Stimulated activated CD8-positive, alpha-beta memory T cell treated with anti-CD3 and anti-CD28 coated beads, Interleukin-4, amount 100 ng/mL, for 1 hour (primary cell): ENCODE measurements around the gene SFRP5.

Experiments used
- DNase-seq, 2 donors: peaks; one replicate each; pipeline ENCODE4 v3.0.0-alpha.2; 2020; ENCODE audit warnings: low read depth in 2 of 2, low spot score in 1 of 2

Gene SFRP5

DNA sequence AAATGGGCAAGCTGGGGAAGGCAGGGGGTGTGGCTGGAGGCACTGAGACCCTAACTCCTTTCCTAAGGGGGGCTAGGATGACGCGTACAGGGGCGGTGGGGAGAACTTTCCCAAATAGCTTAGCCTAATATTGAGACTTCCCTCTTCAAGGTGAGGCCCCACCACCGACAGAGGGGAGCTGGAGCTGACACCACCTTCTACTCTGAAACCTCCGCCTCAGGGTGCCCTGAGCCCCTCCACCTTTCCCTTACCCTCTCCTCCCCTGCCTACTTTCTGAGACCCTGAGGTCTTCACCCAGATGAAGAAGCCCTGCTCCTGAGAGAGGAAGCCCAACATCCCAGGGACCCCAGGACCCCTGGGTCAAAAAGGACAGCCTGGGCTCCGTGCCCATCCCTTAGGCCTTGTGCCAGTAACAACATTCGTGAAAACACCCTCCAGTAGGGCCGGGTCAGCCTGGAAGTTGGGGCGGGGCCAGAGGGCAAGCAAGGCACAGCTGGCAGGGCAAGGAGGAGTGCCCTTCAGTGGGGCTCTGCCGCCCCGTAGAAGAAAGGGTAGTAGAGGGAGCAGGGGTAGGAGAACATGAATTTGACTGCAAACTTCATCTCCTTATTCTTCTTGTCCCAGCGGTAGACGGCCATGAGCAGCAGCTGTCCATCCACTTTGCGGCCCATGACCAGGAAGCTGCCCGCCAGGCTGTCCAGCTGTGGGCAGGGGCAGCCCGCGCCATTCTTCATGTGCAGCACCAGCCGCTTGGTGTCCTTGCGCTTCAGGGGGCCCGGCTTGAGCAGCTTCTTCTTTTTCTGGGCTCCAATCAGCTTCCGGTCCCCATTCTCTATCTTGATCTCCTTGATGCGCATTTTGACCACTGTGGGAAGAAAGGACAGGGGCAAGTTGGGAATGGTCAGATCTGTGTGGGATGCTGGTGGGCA, 4.5 kb downstream of the SFRP5 start:
- DNase-seq = no peak

- DNase-seq = no peak
Observed at GRCh38 chr10:97766106-97766810, 5.5 kb downstream of the SFRP5 start.

DNA sequence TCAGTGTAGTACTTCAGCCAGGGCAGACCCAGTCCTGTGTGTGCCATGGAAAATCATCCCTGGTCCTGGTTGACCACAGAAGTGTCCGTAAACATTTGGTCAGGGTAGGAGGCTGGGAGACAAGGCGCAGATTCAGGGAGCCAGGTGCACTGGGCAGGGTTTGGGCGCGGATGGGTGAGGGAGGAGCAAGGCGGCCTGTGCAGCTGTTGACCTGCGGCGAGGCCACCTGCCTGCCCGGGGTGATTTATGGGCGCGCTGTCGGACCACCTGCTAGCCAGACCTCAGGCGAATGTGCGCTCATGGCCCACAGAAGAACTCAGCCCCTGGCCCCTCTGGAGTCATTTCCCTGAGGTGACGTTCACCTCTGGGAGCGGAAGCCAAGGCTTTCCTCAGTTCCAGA, 6.6 kb downstream of the SFRP5 start:
- DNase-seq = no peak

DNA sequence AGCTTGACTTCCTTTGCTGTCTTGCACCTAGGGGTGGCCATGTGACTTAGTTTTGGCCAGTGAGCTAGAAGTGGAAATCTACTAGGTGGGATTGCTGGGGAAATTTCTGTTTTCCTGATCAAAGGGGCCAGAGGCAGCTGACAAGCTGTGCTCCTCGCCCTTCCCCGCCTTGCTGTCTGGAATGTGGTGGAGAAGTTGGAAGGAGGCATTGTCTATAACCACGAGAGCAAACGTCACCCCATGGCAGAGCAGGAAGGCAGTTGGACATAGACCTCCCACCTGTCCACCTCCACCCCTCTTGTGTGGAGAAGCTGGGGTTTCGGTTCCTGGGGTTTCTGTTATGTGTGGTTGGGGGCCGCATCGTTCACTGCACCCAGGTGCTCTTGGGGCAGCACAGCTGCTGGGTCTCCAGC, 7.3 kb downstream of the SFRP5 start:
- no peak for DNase-seq

GRCh38 chr10:97763947-97764346, 7.9 kb downstream of the SFRP5 start:
- DNase-seq = no peak

DNA sequence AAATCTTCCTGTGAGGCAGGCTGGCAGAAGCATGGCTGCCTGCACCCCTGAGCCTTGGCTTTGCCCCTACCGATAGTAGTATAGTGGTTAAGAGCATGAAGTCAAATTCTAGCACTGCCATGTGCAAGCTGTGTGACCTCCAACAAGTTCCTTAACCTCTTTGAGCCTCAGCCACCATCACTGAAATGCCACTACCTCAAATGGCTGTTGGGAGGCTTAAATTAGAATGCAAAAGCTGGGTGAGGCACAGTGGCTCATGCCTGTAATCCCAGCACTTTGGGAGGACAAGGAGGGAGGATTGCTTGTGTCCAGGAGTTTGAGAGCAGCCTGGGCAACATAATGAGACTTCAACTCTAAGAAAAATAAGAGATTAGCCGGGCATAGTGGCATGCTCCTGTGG, 8.4 kb downstream of the SFRP5 start:
- DNase-seq = no peak

GRCh38 chr10:97762816-97763215, 9.0 kb downstream of the SFRP5 start:
- no peak for DNase-seq

DNA sequence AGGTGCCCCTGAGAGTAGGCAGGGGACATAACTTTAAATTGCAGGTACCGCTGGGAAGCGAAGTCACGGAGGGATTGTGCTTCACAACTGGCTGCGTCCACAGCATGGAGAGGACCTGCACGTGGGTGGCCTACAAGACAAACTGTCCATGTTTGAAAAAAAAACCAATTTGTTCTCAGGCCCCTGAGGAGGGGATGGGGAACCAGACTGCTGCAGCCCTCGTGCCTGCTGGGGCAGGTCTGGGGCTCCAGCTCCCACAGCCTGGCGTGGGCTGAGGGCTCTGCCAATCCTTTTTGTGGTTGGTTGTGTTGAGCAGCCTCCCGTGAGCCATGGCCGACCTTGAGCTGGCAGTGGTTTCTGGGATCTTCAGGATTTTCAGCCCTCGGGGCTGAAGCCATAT, 9.7 kb downstream of the SFRP5 start:
- DNase-seq = no peak

DNA sequence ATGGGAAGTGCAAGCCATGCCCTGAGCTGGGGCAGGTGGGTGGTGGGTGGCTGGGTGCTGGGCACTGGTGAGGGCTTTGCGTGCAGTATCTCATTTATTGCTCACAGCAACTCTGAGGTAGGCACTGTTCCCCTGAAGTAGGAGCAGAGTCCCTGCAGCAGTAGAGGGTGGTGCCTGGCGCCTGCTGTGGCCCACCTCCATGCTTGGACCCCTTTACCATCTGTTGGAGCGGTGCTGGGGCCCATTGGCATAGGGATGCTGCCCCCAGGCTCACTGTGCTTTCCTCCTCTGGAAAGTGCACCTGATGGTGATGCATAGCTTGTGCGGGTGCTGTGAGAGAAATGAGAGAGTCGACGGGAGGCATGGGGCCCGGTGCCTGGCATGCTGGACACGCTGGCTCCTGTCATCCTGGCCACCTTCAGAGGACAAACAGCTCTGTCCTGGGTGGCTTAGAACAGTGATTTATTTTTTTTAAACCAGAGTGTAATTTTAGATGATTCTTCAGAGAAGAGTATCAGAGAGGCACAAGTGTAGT, 10.4 kb downstream of the SFRP5 start:
- DNase-seq = no peak

GRCh38 chr10:97760461-97761257, 11.1 kb downstream of the SFRP5 start:
- no peak for DNase-seq

DNA sequence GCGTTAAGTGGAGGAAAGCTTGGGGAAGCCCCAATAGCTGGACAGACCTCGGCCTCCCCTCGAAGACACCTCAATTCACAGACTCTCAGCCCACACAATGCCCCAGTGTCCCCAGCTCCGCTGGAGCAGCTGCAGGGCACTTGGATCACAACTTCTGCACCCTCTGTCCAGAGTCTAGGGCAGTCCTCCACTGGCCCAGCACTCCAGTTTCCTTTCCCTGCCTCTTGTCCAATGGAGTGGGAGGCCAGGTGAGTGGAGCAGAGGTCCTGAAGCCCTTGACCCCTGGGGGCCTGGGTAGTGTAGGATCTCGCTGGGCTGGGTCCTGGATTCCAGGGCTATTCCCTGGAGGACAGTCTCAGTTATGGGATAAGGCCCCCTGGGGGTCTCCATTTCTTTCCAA, 11.9 kb downstream of the SFRP5 start:
- DNase-seq = no peak

DNA sequence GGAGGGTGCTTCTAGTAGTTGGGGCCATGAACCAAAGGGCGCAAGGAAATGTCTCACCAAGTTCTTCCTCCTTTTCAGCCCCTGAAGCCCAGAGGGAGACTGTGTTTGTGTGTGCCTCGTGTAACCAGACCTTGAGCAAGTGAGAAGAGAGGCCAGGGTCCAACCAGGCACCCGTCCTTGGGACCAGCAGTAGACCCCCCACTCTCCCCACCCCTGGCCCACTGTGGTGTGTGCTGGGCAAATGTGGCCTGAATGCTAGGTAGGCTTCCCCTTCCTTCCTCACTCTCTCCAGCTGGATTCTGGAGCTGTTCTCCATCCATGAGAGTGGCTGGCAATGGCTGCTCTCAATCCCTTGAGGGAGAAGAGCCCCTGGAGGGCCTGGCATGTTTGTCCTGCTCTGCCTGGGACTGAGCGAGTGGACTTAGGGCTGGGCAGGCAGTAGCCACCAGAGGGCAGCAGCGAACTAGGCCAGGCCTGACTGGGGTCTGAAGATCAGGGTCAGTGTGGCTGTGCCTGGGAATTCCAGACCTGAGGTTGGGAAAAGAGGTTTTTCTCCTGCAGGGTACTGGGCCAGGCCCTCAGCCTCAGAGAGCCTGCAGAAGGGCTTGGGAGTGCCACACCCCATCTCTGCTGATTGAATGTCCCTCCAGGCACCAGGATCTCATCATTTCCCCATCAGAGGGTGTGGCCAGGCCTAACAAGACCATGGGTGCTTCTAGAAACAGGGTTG, 12.5 kb downstream of the SFRP5 start:
- DNase-seq = peak; percentile 22 to 23

DNA sequence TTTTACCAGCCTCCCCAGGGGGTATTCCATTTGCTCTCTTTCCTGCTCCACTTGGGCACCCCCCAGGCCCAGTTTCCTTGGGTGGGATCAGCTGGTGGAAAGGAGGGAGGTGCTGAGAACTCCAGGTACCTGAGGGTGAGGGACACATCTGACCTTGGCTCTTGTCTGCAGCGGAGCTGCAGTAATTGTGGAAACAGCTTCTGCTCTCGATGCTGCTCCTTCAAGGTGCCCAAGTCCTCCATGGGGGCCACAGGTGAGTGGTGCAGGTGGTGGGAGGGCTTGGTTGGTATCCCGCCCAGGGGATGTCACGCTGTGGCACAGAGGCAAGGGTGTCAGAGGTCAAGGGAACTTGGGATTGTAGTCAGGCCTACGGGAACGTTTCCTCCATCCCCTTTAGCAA, 14.3 kb downstream of the SFRP5 start:
- no peak for DNase-seq

DNA sequence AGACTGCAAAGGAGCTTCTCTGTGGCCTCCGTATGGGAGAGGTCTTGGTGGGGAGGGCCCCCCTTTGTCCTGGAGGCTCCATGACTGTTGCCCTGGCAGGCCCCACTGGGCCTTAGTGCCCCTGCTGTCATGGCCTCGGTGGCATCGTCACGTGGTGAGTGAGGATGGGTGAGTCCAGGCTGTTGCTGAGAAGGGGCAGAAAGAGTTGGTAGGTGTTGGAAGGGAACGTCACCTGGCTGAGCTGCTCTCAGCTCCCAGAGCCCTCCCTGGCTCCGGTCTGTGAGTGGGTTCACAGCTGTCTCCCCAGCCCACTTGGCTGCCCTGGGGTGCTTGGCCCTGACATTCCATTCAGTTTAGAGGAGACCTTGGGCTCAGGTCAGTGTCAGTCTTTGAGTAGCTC, 16.1 kb downstream of the SFRP5 start:
- no peak for DNase-seq

DNA sequence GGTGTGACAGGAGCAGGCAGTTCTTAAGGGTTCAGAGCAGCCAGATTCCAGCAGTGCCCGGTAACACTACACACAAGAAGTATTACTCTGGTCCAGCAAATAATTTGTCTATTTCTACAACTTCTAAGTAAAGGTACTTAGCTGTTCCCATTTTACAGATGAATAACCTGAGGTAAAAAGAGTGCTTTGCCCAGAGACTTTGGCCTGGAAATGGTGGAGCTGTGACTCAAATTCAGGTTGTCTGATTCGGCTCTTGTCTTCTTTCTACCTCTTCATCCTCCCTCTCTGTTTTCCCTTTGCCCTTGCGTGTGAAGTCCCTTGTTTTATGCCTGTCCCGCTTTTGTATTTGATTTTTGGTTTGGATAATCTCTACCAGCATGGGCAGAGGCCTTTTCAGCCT, 17.1 kb downstream of the SFRP5 start:
- no peak for DNase-seq

DNA sequence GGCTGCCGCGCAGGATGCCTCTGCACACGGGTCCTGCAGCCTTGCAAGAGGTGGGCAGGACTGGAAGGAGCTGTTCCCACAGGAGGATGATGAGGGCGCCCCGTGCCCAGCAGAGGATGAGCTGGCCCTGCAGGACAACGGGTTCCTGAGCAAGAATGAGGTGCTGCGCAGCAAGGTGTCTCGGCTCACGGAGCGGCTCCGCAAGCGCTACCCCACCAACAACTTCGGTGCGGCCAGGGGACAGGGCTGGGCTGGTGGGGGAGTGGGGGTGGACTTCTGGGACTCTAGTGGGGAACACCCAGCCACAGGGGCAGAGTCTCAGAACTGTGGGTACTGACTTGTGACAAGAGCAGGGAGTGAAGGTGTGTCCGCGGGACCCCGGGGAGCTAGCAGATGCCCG, 18.8 kb downstream of the SFRP5 start:
- no peak for DNase-seq

DNA sequence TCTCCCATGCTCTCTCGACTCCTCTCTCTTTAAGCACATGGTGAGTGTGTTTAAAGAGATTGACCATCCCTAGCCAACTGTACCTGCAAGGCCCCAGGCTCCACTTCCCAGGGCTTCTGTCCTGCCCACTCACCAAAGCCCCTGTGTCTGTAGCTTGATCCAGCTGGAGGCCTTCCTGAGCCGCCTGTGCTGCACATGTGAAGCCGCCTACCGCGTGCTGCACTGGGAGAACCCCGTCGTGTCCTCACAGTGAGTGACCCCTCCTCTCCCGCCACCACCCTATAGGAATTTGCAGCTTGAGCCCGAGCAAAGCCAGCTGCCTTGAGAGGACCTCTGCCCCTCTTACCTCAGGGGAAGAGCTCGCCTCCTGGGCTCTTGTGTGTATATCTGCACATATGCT, 23.7 kb downstream of the SFRP5 start:
- DNase-seq = no peak

DNA sequence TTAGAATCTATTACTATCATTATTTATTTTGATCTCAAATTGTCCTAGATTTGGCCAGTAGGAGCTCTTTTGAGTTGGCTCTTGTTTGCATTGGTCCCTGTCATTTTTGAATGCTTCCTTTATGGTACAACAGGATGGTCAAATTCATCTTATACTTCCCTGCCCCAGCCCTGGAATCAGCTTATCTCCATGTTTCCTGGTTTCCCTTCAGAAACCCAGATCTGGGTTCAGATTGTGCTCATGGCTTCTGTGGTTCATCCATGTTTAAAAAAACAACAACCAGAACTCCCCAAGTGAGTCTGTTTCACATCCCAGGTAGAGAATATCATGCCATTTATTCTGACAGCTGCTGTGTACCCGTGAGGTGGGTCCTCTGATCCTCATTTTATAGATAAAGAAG, 24.2 kb downstream of the SFRP5 start:
- DNase-seq = no peak

DNA sequence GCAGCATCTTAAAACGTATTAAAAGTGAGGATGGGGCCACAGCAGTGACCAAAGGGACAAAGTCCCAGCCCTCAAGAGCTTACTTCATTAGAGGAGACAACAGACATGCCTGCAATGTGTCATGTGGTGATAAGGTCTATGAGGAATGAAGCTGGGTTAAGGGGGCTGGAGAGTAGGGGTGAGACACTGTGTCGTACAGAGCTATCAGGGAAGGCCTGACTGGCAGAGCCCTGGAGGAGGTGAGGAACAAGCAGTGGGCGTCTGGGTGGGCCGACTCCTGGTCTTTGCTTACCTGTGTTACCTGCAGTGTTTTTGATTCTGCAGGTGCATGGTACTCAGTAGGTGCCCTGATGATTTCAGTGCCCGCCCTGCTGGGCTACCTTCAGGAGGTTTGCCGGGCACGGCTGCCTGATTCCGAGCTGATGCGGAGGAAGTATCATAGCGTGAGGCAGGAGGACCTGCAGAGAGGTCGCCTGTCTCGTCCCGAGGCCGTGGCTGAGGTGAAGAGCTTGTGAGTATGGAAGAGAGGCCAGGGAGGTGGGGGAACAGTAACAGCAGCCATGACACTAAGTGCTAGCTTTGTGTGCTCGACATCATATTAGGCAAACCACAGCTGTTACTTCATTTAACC, 27.3 kb downstream of the SFRP5 start:
- no peak for DNase-seq

GRCh38 chr10:97743169-97743943, 28.4 kb downstream of the SFRP5 start:
- no peak for DNase-seq
